HG03196 (cell line): ENCODE measurements around the gene TFAP2A.

Experiments used
- ATAC-seq: cut with Tn5 transposase; IDR thresholded peaks from one replicate; pipeline ENCODE4 v1.9.1; 2021; ENCODE audit not compliant: unreplicated experiment

TFAP2A gene

GRCh38 chr6:10401004-10401536 is 13.8 kb downstream of the TFAP2A start:
- ATAC-seq, result no peak

DNA sequence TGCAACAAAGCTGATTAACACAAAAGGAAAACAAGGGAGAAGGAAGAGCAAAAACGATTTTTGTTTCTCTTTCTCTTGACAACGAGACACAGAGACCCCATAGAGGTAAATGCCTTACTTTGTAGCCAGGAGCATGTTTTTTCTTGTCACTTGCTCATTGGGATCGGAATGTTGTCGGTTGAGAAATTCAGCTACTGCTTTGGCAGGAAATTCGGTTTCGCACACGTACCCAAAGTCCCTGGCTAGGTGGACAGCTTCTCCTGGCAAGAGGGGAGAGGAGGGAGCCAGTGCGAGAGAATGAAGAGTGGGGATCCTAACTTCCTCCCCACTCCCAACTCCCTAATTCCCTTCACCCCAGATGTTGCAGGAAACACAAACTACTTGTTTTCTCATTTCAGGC is 14.5 kb downstream of the TFAP2A start:
- ATAC-seq, result no peak

DNA sequence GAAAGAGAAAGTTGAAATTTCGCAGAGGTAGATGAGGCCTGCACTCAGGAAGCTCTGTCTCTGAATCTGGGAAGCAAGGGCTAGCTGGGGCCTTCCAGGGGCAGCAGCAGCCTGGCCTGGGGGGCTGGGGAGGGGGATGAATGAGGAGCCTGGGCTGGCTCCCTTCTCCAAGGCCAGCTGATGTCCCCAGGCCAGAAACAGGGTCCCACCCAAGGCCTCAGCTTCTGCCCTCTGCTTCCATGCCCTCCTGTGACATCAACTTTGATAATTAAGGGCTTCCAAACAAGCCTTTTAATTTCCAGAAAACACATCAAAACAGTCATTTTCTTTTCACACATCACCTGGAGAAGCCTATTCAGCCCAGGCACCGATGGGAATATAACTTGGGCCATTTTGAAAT is 15.4 kb downstream of the TFAP2A start:
- no peak for ATAC-seq

DNA sequence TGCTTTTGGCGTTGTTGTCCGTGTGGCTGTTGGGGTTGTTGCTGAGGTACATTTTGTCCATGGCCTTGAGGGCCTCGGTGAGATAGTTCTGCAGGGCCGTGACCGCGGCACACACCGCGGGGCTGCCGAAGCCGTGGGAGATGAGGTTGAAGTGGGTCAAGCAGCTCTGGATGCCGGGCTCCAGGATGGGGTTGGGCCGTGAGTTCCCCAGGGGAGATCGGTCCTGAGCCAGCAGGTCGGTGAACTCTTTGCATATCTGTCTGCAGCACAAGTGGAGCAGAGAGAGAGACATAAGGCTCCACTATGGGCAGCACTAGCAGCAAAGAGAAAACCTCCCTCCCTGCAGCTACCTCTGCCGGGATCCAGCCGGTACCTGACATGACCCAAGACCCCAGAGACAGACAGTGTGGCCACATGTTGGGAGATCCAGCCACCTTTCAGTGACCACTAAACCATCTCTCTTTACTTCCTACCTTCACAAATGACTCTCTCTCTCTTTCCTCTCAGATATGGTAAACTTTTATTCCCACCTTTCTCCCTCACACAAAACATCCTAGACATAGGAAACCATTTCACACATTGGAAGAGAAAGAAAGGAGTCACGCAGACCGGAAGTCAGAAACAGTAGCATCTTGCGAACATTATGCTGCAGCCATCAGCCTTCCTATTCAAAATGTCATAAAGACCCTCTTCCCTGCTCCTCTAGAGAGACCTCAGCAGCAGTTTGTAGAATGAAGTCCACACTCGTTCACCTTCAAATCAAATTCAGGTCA is 16.2 kb downstream of the TFAP2A start:
- ATAC-seq, result no peak

DNA sequence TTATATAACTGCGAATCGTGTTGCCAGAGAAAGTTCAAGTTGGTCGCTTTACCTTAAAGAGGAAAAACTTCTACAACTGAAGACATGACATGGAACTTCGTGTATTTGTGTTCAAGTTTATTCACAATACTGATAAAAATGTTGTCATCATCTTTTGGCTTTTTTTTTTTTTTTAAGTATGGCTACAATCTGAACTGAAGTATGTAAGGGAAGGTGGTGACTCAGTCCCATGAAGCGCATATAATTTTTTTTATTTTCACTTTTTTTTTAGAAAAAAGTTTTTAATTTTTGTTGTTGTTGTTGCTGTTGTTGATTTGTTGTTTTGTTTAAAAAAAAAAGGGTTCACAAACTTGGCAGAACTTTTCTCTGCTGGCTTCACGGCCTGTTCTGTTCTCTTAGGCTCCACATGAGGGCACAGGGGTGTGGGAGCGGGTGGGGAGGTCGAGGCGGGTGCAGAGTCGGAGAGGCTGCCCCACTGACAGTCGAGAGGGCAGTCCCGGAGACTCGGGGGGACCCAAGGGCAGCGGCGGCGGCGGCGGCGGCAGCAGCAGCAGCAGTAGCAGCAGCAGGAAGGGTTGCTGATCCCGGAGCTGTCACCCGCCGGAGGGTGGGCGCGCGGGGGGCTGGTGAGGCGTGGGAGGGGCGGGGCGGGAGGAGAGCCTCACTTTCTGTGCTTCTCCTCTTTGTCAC is 17.0 kb downstream of the TFAP2A start:
- ATAC-seq, result no peak

DNA sequence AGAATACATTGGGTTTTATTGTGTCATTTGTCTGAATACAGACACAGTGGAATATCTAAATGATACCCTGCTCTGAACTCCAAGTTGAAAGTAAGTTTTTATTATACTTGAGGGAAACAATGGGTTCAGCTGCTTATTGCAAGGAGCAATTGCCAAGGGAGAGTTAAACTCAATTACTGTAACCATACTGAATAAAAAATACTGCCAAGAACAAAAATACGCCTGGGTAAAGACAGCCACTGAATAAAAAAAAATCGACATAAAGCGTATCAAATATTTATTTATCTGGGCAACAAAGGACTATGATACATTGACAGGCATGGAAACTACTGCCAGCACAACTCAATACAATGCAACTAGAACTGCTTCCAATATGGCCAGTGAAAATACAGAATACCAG is 18.1 kb downstream of the TFAP2A start:
- ATAC-seq, result no peak

- no peak for ATAC-seq
Observed at GRCh38 chr6:10395704-10396546, 18.9 kb downstream of the TFAP2A start.

- ATAC-seq, result no peak
Observed at GRCh38 chr6:10395171-10395703, 19.6 kb downstream of the TFAP2A start.

GRCh38 chr6:10393544-10394225 is 21.2 kb downstream of the TFAP2A start:
- ATAC-seq, result no peak

- no peak for ATAC-seq
Observed at GRCh38 chr6:10391799-10392198, 23.1 kb downstream of the TFAP2A start.

GRCh38 chr6:10391299-10391630 is 23.6 kb downstream of the TFAP2A start:
- no peak for ATAC-seq

DNA sequence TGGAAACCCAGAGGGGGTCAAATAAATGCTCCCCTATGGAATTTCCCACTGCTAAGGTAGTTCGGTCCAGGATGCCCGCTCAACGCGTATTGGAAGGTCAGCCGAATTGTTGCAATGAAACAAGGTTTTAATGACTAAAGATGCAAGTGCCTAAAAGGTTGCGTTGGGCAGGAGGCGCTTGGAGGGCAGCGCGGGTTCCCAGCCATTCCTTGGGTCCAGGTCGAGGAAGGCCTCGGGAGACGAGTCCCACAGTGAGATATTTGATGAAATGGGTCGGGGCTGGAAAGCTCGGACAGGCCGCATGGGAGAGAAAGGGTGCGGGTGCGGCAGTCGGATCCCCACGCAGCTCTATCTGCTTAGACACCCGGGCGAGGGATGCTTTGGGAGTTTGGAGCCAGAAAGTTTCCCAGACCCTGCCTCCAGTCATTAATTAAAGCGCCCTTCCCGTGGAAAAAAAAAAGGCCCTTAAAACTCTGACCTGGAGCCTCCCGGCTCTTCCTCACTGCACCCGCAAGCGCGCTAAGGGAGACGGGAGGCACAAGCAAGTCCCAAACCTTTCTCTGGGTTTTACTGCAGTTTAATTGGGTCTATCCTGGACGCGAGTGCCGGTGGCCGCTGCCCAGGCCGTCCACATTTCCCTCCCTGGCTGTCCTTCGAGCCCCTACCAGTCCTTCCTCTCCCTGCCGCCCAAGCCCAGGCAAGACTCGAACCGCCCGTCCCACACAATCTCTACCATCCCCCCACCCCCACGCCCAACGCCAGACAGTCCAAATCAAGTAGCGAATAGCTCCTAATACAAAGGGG is 24.2 kb downstream of the TFAP2A start:
- no peak for ATAC-seq

DNA sequence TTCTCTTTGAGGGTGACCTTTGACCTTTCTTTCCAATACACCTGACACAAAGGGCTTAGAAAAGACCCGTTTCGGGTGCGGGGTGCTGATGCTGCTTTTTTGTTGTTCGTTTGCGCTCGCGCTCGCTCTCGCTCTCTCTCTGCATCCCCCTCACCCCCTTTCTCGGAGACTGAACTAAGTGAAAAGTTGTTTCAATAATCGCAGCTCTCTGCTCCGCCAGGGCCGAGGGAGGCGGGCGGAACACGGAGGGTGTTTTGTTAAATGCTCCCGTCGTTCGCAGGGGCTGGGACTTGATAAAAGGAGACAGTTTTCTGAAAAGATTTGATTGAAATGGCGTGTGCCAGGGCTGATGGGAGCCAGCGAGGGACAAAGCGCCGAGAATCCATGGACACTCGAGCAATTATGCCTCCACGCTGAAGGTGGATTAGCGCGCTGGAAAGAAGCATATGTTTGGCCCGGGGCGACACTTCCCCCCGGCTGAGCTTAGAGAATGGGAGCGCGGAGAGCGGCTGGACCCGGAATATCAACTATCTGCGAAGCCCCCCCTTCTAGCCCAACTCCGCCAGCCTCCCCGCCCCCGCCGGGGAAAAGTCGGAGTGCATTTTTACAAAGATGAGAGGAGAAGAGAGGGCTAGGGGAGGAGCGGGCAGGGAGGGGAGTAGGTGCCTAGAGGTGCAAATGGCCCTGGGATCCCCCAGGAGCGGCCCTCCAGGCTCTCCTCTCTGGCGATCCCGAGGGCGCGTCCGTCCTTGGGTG is 25.0 kb downstream of the TFAP2A start:
- ATAC-seq, result no peak

DNA sequence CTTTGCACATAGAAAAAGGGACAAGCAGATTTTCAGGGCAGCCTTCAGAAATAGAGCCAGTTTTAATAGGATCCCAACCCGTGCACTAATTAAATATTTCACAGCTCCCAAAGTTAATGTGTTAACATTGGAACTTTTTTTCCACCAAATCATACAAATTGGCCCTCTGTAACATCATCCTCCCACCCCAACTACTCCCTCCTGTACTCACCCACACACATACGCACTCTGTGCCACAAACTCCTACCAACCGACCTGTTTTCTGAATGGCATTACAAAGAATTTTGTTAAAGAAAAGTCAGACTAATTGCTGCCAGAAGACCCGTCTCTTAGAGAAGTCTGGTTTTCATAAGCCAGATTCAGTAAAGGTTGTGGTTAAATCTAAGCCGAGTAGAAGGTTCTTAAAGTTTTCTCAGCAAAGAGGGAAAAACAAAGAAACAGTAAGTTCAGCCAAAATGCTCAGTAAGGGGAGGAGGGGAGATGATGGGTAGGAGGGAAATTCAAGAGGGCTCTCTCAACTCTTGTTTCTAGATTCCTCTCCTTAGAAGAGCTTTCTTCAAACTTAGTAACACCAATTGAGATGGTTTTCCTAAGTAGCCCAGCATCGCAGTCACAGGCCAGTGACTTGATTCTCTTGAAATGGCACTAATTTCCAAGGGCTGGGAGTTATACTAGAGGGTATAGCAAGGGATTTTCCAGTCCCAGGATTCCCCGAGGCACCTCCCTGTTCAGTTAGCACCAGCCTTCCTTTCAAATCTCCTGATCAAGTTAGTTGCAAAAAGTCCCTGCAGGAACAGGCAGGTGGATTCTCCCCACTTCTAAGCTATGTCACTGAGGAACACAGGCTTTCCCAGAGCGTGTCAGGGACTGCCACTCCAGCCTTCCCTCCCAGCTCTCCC is 27.9 kb downstream of the TFAP2A start:
- no peak for ATAC-seq

- ATAC-seq, result no peak
Observed at GRCh38 chr6:10386220-10386619, 28.7 kb downstream of the TFAP2A start.

- no peak for ATAC-seq
Observed at GRCh38 chr6:10385524-10386132, 29.2 kb downstream of the TFAP2A start.

DNA sequence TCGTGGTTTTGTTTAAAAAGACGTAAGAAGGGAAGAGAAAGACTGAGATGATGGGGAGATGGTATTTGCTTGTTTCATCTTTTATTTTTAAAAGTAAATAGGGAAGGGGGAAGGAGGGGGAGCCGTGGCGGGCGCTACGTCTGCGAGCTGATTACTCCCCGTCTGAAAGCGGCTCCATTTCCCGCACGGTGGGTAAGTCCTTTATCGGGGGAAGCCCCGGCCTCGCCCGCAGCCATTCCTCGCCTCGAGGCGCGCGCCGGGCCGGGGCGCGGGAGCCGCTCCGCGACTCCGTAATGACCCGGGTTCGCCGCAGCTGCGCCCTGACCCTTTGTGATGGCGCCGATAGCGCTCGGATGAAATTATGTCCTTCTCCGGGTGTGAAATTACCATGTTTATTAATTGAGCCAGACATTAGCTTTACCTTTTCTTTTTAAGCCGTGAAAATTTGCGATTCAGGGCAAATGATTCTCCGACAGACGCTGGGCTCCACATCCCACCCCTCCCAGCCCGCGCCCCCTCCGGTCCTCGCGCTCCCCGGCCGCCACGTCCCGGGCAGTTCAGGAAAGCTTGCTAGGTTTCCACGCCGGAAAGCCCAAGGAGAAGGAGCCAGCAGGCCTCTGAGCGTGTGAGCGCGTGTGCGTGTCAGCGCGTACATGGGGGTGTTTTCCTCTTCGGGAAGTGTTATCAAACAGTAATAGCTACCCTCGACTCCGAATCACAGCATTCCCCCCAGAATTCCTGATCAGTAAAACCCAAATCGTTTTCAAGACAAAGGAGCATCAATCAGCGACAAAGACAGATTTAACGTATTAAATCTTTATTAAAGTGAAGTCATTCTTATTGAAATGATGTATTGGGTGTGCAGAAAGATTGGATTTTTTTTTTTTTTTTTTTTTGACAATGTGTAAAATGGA is 30.0 kb downstream of the TFAP2A start:
- no peak for ATAC-seq
